Right renal pelvis (tissue), 4 donors: ENCODE measurements around the gene CELF1. TPM values are rescaled to one million over a fixed set of nuclear protein-coding genes. Genes with fewer than 3 reads are reported as not detected.

Experiments used
- DNase-seq, 4 donors: peaks; one replicate each; pipeline ENCODE4 v3.0.0-alpha.2; 2013; ENCODE audit warnings: low read depth in 4 of 4, low spot score in 3 of 4, missing footprints in 1 of 4
- polyA plus RNA-seq, 4 donors: library from polyadenylated mRNA; unstranded; fragments of 120-200 nt; gene quantifications; one replicate each; pipeline ENCODE4 v1.2.1, GENCODE V29; 2013; ENCODE audit not compliant: insufficient read length in 4 of 4

CELF1 gene
- polyA plus RNA-seq, 4 donors, result 88.1 to 109 (median 104) TPM

GRCh38 chr11:47514825-47515647 is 37.9 kb downstream of the CELF1 start:
- no peak for DNase-seq

- no peak for DNase-seq
These were observed 40.2 kb downstream of the CELF1 start for GRCh38 chr11:47512701-47513100.

GRCh38 chr11:47511917-47512316 is 41.0 kb downstream of the CELF1 start:
- no peak for DNase-seq

- DNase-seq, result no peak
These were observed 42.7 kb downstream of the CELF1 start for GRCh38 chr11:47510209-47510608.

- no peak for DNase-seq
These were observed 43.8 kb downstream of the CELF1 start for GRCh38 chr11:47509077-47509536.

- no peak for DNase-seq
These were observed 44.5 kb downstream of the CELF1 start for GRCh38 chr11:47508240-47508957.

GRCh38 chr11:47507563-47508239 is 45.2 kb downstream of the CELF1 start:
- no peak for DNase-seq

GRCh38 chr11:47506795-47507562 is 46.0 kb downstream of the CELF1 start:
- DNase-seq, result no peak

- no peak for DNase-seq
These were observed 46.6 kb downstream of the CELF1 start for GRCh38 chr11:47506373-47506772.

- DNase-seq, result no peak
These were observed 48.0 kb downstream of the CELF1 start for GRCh38 chr11:47504910-47505309.

GRCh38 chr11:47503227-47503626 is 49.7 kb downstream of the CELF1 start:
- no peak for DNase-seq

GRCh38 chr11:47502767-47503166 is 50.2 kb downstream of the CELF1 start:
- no peak for DNase-seq

- DNase-seq, result no peak
These were observed 51.8 kb downstream of the CELF1 start for GRCh38 chr11:47501101-47501500.

- no peak for DNase-seq
These were observed 52.8 kb downstream of the CELF1 start for GRCh38 chr11:47500121-47500520.

- DNase-seq, result no peak
These were observed 53.3 kb downstream of the CELF1 start for GRCh38 chr11:47499614-47500013.

GRCh38 chr11:47499161-47499560 is 53.8 kb downstream of the CELF1 start:
- DNase-seq, result no peak

- DNase-seq, result no peak
These were observed 54.3 kb downstream of the CELF1 start for GRCh38 chr11:47498584-47499152.

GRCh38 chr11:47498149-47498548 is 54.8 kb downstream of the CELF1 start:
- DNase-seq, result no peak

- no peak for DNase-seq
These were observed 56.1 kb downstream of the CELF1 start for GRCh38 chr11:47496808-47497207.

GRCh38 chr11:47495856-47496217 is 57.1 kb downstream of the CELF1 start:
- no peak for DNase-seq
